Measurements from ENCODE around the gene ANXA11.

ANXA11 gene

GRCh38 chr10:80157561-80157960 is 47.8 kb downstream of the ANXA11 start:
- H3K4me3 ChIP-seq (ENCODE audit: low read depth, low read length), result no peak overlapping the region
- no peaks in the 10 kb centered on the region for H3K27me3 ChIP-seq (replicated peaks)
- TF ChIP-seq, protein P1, sequence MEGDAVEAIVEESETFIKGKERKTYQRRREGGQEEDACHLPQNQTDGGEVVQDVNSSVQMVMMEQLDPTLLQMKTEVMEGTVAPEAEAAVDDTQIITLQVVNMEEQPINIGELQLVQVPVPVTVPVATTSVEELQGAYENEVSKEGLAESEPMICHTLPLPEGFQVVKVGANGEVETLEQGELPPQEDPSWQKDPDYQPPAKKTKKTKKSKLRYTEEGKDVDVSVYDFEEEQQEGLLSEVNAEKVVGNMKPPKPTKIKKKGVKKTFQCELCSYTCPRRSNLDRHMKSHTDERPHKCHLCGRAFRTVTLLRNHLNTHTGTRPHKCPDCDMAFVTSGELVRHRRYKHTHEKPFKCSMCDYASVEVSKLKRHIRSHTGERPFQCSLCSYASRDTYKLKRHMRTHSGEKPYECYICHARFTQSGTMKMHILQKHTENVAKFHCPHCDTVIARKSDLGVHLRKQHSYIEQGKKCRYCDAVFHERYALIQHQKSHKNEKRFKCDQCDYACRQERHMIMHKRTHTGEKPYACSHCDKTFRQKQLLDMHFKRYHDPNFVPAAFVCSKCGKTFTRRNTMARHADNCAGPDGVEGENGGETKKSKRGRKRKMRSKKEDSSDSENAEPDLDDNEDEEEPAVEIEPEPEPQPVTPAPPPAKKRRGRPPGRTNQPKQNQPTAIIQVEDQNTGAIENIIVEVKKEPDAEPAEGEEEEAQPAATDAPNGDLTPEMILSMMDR (IDR thresholded peaks at IDR 0.05; ENCODE audit: low read depth, low read length, missing control alignments), result no peak
- no peak for DNase-seq
- in situ Hi-C loops (cut with HindIII; ENCODE audit: low pct_ligation_motif_present, low sequenced_read_pairs), result no loop called here
- H3K36me3 ChIP-seq (replicated peaks), result peaks cover 84% of the 10 kb centered on the region
- no peak overlapping the region for H3K27ac ChIP-seq

GRCh38 chr10:80156216-80156615 is 49.1 kb downstream of the ANXA11 start:
- peaks cover 83% of the 10 kb centered on the region for H3K36me3 ChIP-seq (replicated peaks)

GRCh38 chr10:80155696-80156215 is 49.6 kb downstream of the ANXA11 start:
- peak overlapping the region; percentile 86 for H3K27ac ChIP-seq
- H3K4me3 ChIP-seq (ENCODE audit: low read depth, low read length), result no peak overlapping the region
- no peaks in the 10 kb centered on the region for H3K27me3 ChIP-seq (replicated peaks)
- peaks cover 81% of the 10 kb centered on the region for H3K36me3 ChIP-seq (replicated peaks)
- in situ Hi-C loops (cut with HindIII; ENCODE audit: low pct_ligation_motif_present, low sequenced_read_pairs), result no loop called here
- TF ChIP-seq, protein P1 (IDR thresholded peaks at IDR 0.05; ENCODE audit: low read depth, low read length, missing control alignments), result no peak
- no peak for DNase-seq

More at GRCh38 chr10:80156216-80156615, 49.1 kb downstream of the ANXA11 start:
- TF ChIP-seq, protein P1 (IDR thresholded peaks at IDR 0.05; ENCODE audit: low read depth, low read length, missing control alignments), result no peak
- no peaks in the 10 kb centered on the region for H3K27me3 ChIP-seq (replicated peaks)
- H3K4me3 ChIP-seq (ENCODE audit: low read depth, low read length), result no peak overlapping the region
- no peak for DNase-seq
- in situ Hi-C loops (cut with HindIII; ENCODE audit: low pct_ligation_motif_present, low sequenced_read_pairs), result no loop called here
- peak overlapping the region; percentile 86 for H3K27ac ChIP-seq

DNA sequence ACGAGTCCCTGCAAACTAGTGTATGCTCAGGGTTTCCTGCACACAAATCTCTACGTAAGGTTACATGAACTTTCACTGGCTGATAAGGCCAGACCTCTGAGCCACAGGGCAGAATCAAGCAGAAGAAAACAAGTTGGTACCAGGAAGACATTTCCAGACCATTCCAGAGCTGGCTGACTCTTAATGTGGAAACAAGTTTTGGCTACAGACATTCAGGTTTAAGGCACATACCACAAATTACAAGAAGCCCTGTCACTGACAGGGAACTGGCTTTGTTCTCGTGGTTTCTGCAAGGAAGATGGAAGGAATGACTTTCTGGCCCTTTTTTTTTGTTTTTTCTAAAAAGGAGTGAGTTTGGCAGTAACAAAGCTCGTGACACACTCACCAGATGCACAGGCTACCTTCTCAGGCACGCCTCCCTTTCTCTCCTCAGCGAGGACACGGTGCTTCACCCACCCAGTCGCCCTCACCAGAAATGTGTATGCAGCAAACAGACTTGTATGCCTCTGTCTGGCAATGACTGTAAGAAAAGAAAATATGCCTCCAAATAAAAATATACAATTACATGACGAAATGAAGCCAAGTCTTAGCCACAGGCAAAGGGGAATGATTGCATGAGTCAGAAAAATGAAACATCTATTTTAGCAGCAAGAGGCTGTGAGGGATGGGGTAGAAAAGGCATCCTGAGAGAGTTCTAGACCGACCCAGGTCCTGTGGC is 50.2 kb downstream of the ANXA11 start:
- peak; percentile 81 for DNase-seq
- TF ChIP-seq, protein P1 (IDR thresholded peaks at IDR 0.05; ENCODE audit: low read depth, low read length, missing control alignments), result no peak
- Histone ChIP-seq H3K27me3 (replicated peaks) (no peaks in the 10 kb centered on the region), H3K27ac (peak overlapping the region; percentile 86), H3K36me3 (replicated peaks) (peaks cover 79% of the 10 kb centered on the region), H3K4me3 (ENCODE audit: low read depth, low read length) (no peak overlapping the region)
- in situ Hi-C loops (cut with HindIII; ENCODE audit: low pct_ligation_motif_present, low sequenced_read_pairs), result no loop called here

DNA sequence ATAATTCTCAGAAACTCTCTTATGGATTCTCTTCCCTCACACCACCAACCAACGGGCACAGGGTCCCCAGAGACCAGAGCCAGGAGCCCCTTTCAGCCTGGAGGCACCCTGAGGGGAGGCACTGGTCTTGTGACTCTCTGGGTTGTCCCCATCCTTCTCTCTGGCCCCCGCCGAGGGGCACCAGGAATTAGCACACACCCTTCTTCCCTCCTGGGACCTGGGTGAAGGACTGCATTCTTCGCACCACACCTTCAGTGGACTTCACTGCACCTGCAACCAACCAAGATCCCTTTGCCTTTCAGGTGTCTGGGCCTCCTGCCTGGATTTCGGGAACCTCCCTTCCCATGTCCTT is 50.7 kb downstream of the ANXA11 start:
- Histone ChIP-seq H3K27me3 (replicated peaks) (no peaks in the 10 kb centered on the region), H3K27ac (peak overlapping the region; percentile 86), H3K36me3 (replicated peaks) (peaks cover 79% of the 10 kb centered on the region), H3K4me3 (ENCODE audit: low read depth, low read length) (no peak overlapping the region)
- TF ChIP-seq, protein P1 (IDR thresholded peaks at IDR 0.05; ENCODE audit: low read depth, low read length, missing control alignments), result no peak
- in situ Hi-C loops (cut with HindIII; ENCODE audit: low pct_ligation_motif_present, low sequenced_read_pairs), result no loop called here
- no peak for DNase-seq

Data from brain microvascular endothelial cell (primary cell).